Suprapubic skin (tissue), 4 donors: ENCODE measurements around the gene MRPL50. TPM values are rescaled to one million over a fixed set of nuclear protein-coding genes. Genes with fewer than 3 reads are reported as not detected.

Source experiments
- DNase-seq, 2 donors: peaks; one replicate each; pipeline ENCODE4 v3.0.0-alpha.2; 2019; ENCODE audit warnings: low spot score in 2 of 2
- H3K27ac ChIP-seq: fragments of 200-600 bp; sonication (generic); one replicate; pipeline ENCODE4 v1.5.1; 2019
- H3K27me3 ChIP-seq: fragments of 200-600 bp; sonication (generic); one replicate; pipeline ENCODE4 v1.5.1; 2019
- H3K36me3 ChIP-seq: fragments of 200-600 bp; sonication (generic); one replicate; pipeline ENCODE4 v1.5.1; 2019
- H3K4me1 ChIP-seq: fragments of 200-600 bp; sonication (generic); one replicate; pipeline ENCODE4 v1.5.1; 2019
- H3K4me3 ChIP-seq: fragments of 200-600 bp; sonication (generic); one replicate; pipeline ENCODE4 v1.5.1; 2019; ENCODE audit warnings: mild to moderate bottlenecking
- H3K9me3 ChIP-seq: fragments of 200-600 bp; sonication (generic); one replicate; pipeline ENCODE4 v1.5.1; 2019
- CTCF ChIP-seq, 2 donors: fragments of 200-600 bp in 1 of 2; fragments of 450-650 bp in 1 of 2; sonication (generic) in 1 of 2; IDR thresholded peaks; one replicate each; pipeline ENCODE4 v1.5.1; 2016 to 2019; ENCODE audit warnings: antibody characterized with exemption in 2 of 2, mild to moderate bottlenecking in 1 of 2, moderate library complexity in 1 of 2
- EP300 ChIP-seq: sonication (generic); formaldehyde crosslinking; IDR thresholded peaks from one replicate; pipeline ENCODE4 v1.6.1; 2017; ENCODE audit warnings: antibody characterized with exemption
- POLR2A ChIP-seq, 2 donors: fragments of 450-650 bp; IDR thresholded peaks; one replicate each; pipeline ENCODE4 v1.6.1; 2017; ENCODE audit warnings: antibody characterized with exemption in 2 of 2, mild to moderate bottlenecking in 2 of 2, moderate library complexity in 2 of 2
- POLR2AphosphoS5 ChIP-seq, 3 donors: sonication (generic); formaldehyde crosslinking; IDR thresholded peaks; one replicate each; pipeline ENCODE4 v1.6.1; 2017; ENCODE audit warnings: antibody characterized with exemption in 3 of 3
- WGBS: methylation state at CpG from one replicate; pipeline ENCODE4 v1.1.5; 2018; 5-methylcytosine and 5-hydroxymethylcytosine counted together
- total RNA-seq, 4 donors: library from RNA; depleted of rRNA; stranded (reverse); fragments of >200 nt; gene quantifications; one replicate each; pipeline ENCODE4 v1.1.0, GENCODE V29; 2016

MRPL50 gene
- total RNA-seq, 4 donors from 2014 or later: 6.8 to 13.0 (median 11.2) TPM

- Histone ChIP-seq H3K4me1 (no peaks in the 10 kb centered on the region), H3K27me3 (no peaks in the 10 kb centered on the region), H3K4me3 (no peak overlapping the region), H3K9me3 (no peaks in the 10 kb centered on the region), H3K27ac (no peak overlapping the region), H3K36me3 (no peaks in the 10 kb centered on the region)
- TF ChIP-seq POLR2AphosphoS5 (IDR thresholded peaks at IDR 0.05): no peak
- no peak for TF ChIP-seq EP300
- TF ChIP-seq CTCF (IDR thresholded peaks at IDR 0.05): no peak
- TF ChIP-seq POLR2A (IDR thresholded peaks at IDR 0.05): no peak
- WGBS: 94% methylated on average over 3 of the region's 3 CpGs
- DNase-seq: no peak
Measured at GRCh38 chr9:101367323-101367722, 31.1 kb downstream of the MRPL50 start.

- TF ChIP-seq EP300 (no peak), POLR2AphosphoS5 (IDR thresholded peaks at IDR 0.05) (no peak), POLR2A (IDR thresholded peaks at IDR 0.05) (no peak), CTCF (IDR thresholded peaks at IDR 0.05) (no peak)
- H3K27me3 ChIP-seq: no peaks in the 10 kb centered on the region
- H3K4me1 ChIP-seq: no peaks in the 10 kb centered on the region
- H3K9me3 ChIP-seq: no peaks in the 10 kb centered on the region
- no peaks in the 10 kb centered on the region for H3K36me3 ChIP-seq
- WGBS: 59% methylated on average over 5 of the region's 5 CpGs
- H3K4me3 ChIP-seq: no peak overlapping the region
- no peak overlapping the region for H3K27ac ChIP-seq
- DNase-seq: no peak
Measured at GRCh38 chr9:101366038-101366756, 32.2 kb downstream of the MRPL50 start.

- H3K27ac ChIP-seq: no peak overlapping the region
- no peaks in the 10 kb centered on the region for H3K4me1 ChIP-seq
- TF ChIP-seq POLR2AphosphoS5 (IDR thresholded peaks at IDR 0.05) (no peak), EP300 (no peak), CTCF (IDR thresholded peaks at IDR 0.05) (no peak), POLR2A (IDR thresholded peaks at IDR 0.05) (no peak)
- no peak for DNase-seq
- no peaks in the 10 kb centered on the region for H3K9me3 ChIP-seq
- no peaks in the 10 kb centered on the region for H3K27me3 ChIP-seq
- no peak overlapping the region for H3K4me3 ChIP-seq
- no peaks in the 10 kb centered on the region for H3K36me3 ChIP-seq
Measured at GRCh38 chr9:101365181-101365580, 33.2 kb downstream of the MRPL50 start.

- Histone ChIP-seq H3K9me3 (no peaks in the 10 kb centered on the region), H3K27me3 (no peaks in the 10 kb centered on the region), H3K4me3 (no peak overlapping the region), H3K4me1 (no peaks in the 10 kb centered on the region), H3K36me3 (no peaks in the 10 kb centered on the region), H3K27ac (no peak overlapping the region)
- TF ChIP-seq CTCF (IDR thresholded peaks at IDR 0.05): no peak
- no peak for TF ChIP-seq POLR2A (IDR thresholded peaks at IDR 0.05)
- 72% methylated on average over 5 of the region's 5 CpGs for WGBS
- no peak for DNase-seq
Measured at GRCh38 chr9:101362450-101362849, 36.0 kb downstream of the MRPL50 start.

GRCh38 chr9:101360647-101361046, 37.8 kb downstream of the MRPL50 start:
- Histone ChIP-seq H3K27ac (no peak overlapping the region), H3K27me3 (no peaks in the 10 kb centered on the region), H3K4me3 (no peak overlapping the region), H3K36me3 (no peaks in the 10 kb centered on the region), H3K4me1 (no peaks in the 10 kb centered on the region), H3K9me3 (no peaks in the 10 kb centered on the region)
- no peak for DNase-seq
- TF ChIP-seq EP300 (no peak), POLR2A (IDR thresholded peaks at IDR 0.05) (no peak), POLR2AphosphoS5 (IDR thresholded peaks at IDR 0.05) (no peak), CTCF (IDR thresholded peaks at IDR 0.05) (no peak)
